Effector memory CD4-positive, alpha-beta T cell (primary cell): ENCODE data around the gene MMP1.

Experiments used
- DNase-seq, 3 donors: peaks; one replicate each; pipeline ENCODE4 v3.0.0-alpha.2; 2020
- H3K27ac ChIP-seq: 2 replicates; pipeline ENCODE4 v1.7.0; 2013; ENCODE audit warnings: mild to moderate bottlenecking, low read length, moderate library complexity; ENCODE audit not compliant: insufficient read depth, poor library complexity, severe bottlenecking
- H3K27me3 ChIP-seq: replicated peaks from 2 replicates; pipeline ENCODE4 v1.7.0; 2013; ENCODE audit warnings: mild to moderate bottlenecking, low read length; ENCODE audit not compliant: insufficient read depth, control insufficient read depth, poor library complexity, severe bottlenecking
- H3K36me3 ChIP-seq: 2 replicates; pipeline ENCODE4 v1.7.0; 2013; ENCODE audit warnings: mild to moderate bottlenecking, low read length, moderate library complexity; ENCODE audit not compliant: control insufficient read depth, insufficient read depth
- H3K4me1 ChIP-seq: 2 replicates; pipeline ENCODE4 v1.7.0; 2013; ENCODE audit warnings: low read length, mild to moderate bottlenecking; ENCODE audit not compliant: control insufficient read depth, insufficient read depth, poor library complexity, severe bottlenecking
- H3K4me3 ChIP-seq: 2 replicates; pipeline ENCODE4 v1.7.0; 2013; ENCODE audit warnings: low read length, low read depth, mild to moderate bottlenecking; ENCODE audit not compliant: insufficient read depth, poor library complexity, severe bottlenecking
- H3K9me3 ChIP-seq: 2 replicates; pipeline ENCODE4 v1.7.0; 2013; ENCODE audit warnings: mild to moderate bottlenecking, low read length, moderate library complexity; ENCODE audit not compliant: control insufficient read depth

MMP1 gene

DNA sequence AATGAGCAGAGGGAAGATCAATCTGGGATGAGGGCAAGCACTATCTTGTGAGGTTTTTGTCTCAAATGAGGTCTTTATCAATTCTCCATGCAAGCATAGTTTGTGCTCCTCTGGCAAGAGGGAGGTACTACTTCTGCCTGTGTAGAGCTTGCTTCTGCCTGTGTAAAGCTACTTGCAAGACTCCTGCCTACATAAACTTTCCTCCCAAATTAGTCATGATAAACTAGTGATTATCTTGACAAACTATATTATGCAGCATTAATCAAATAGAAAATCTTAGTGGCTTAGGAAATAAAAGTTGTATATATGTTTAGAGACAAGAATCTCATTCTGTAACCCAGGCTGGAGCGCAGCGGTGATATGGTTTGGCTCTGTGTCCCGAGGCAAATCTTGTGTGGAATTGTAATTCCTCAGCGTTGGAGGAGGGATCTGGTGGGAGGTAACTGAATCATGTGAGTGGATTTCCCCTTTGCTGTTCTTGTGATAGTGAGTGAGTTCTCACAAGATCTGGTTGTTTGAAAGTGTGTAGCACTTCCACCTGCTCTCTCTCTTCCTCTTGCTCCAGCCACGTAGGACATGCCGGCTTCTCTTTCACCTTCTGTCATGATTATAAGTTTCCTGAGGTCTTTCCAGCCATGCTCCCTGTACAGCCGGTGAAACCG lies 9.5 kb downstream of the MMP1 start:
- Histone ChIP-seq H3K4me3 (no peak overlapping the region), H3K9me3 (no peaks in the 10 kb centered on the region), H3K27ac (no peak overlapping the region), H3K27me3 (peaks cover 4% of the 10 kb centered on the region), H3K4me1 (no peaks in the 10 kb centered on the region), H3K36me3 (no peaks in the 10 kb centered on the region)
- no peak for DNase-seq

DNA sequence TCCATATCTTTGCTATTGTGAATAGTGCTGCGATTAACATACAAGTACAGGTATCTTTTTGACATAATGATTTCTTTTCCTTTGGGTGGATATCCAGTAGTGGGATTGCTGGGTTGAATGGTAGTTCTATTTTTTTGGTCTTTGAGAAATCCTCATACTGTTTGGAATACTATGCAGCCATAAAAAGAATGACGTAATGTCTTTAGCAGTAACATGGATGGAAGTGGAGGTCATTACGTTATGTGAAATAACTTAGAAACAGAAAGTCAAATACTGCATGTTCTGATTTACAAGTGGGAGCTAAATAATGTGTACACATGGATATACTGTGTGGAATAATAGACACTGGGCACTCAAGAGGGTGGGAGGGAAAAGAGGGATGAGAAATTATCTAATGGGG lies 13.6 kb downstream of the MMP1 start:
- DNase-seq = no peak
- H3K9me3 ChIP-seq = no peaks in the 10 kb centered on the region
- no peak overlapping the region for H3K27ac ChIP-seq
- H3K4me3 ChIP-seq = no peak overlapping the region
- no peaks in the 10 kb centered on the region for H3K27me3 ChIP-seq
- no peaks in the 10 kb centered on the region for H3K36me3 ChIP-seq
- H3K4me1 ChIP-seq = no peaks in the 10 kb centered on the region

DNA sequence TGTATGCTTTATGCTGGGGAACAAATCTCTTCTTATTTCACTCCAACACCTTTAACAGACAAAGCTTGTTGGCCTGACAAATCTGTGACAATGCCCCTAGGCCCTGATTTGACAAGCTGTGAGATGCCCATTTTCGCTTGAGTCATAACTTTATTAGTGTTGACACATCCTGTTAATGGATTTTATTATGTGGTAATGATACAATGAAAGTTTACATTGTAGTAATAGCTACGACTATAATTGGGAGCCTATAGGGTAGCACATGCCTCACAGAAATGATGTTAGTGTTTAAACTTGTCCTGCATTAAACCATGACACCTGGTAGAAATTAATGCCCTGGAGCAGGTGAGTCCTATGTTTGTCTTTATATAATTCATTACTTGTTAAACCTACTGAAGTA lies 14.2 kb downstream of the MMP1 start:
- no peaks in the 10 kb centered on the region for H3K27me3 ChIP-seq
- no peaks in the 10 kb centered on the region for H3K9me3 ChIP-seq
- no peaks in the 10 kb centered on the region for H3K4me1 ChIP-seq
- DNase-seq = no peak
- no peaks in the 10 kb centered on the region for H3K36me3 ChIP-seq
- H3K27ac ChIP-seq = no peak overlapping the region
- no peak overlapping the region for H3K4me3 ChIP-seq

DNA sequence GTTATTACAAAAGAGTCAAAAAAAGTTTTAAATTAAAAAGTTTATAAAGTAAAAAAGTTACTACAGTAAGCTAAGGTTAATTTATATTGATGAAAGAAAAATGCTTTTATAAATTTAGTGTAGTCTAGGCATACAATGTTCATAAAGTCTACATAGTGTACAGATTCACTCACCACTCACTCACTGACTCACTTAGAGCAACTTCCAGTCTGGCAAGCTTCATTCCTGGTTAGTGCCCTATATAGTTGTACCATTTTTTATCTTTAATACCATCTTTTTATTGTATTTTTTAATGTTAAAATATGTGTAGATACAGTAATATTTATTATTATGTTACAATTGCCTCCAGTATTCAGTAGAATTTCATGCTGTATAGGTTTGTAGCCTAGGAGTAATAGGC lies 14.9 kb downstream of the MMP1 start:
- Histone ChIP-seq H3K27me3 (no peaks in the 10 kb centered on the region), H3K9me3 (no peaks in the 10 kb centered on the region), H3K4me3 (no peak overlapping the region), H3K4me1 (no peaks in the 10 kb centered on the region), H3K36me3 (no peaks in the 10 kb centered on the region), H3K27ac (no peak overlapping the region)
- no peak for DNase-seq

- H3K27ac ChIP-seq = no peak overlapping the region
- no peak for DNase-seq
- H3K4me3 ChIP-seq = no peak overlapping the region
- no peaks in the 10 kb centered on the region for H3K4me1 ChIP-seq
- H3K9me3 ChIP-seq = no peaks in the 10 kb centered on the region
- H3K36me3 ChIP-seq = no peaks in the 10 kb centered on the region
- H3K27me3 ChIP-seq = no peaks in the 10 kb centered on the region
Measured at GRCh38 chr11:102781676-102782075, 16.3 kb downstream of the MMP1 start.

- H3K9me3 ChIP-seq = no peaks in the 10 kb centered on the region
- no peaks in the 10 kb centered on the region for H3K27me3 ChIP-seq
- H3K27ac ChIP-seq = no peak within 1 kb of the TSS
- no peak within 1 kb of the TSS for H3K4me3 ChIP-seq
- H3K4me1 ChIP-seq = no peaks in the 10 kb centered on the region
- no peaks in the 10 kb centered on the region for H3K36me3 ChIP-seq
- DNase-seq = no peak
Measured at GRCh38 chr11:102780491-102780918, 17.5 kb downstream of the MMP1 start, which contains the start of gene MMP10. Gene MMP10 (minus strand): TSS chr11:102780628. CDS start chr11:102780591, 37 bp downstream.

- Histone ChIP-seq H3K4me1 (no peaks in the 10 kb centered on the region), H3K9me3 (no peaks in the 10 kb centered on the region), H3K4me3 (no peak overlapping the region), H3K27ac (no peak overlapping the region), H3K27me3 (no peaks in the 10 kb centered on the region), H3K36me3 (no peaks in the 10 kb centered on the region)
- DNase-seq = no peak
Measured at GRCh38 chr11:102776454-102776853, 21.5 kb downstream of the MMP1 start.

DNA sequence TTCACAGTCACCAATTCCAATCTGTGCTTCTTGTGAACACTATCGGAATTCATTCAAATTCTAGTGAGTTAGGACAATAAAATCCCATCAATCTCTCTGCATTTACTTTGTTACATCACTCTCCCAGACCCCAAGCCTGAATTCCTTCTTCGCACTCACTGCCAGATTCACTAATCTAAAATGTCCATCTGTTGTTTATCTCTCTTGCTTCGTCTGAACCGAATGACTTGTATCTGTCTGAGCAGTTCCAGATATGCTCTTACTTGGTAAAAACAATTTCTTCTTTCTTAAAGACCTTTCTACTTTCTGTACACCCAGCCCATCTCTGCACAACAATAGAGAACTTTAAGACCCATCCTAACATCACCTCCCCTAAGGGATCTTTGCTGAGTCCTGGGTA lies 24.6 kb downstream of the MMP1 start:
- Histone ChIP-seq H3K9me3 (no peaks in the 10 kb centered on the region), H3K27ac (no peak overlapping the region), H3K4me1 (no peaks in the 10 kb centered on the region), H3K27me3 (no peaks in the 10 kb centered on the region), H3K4me3 (no peak overlapping the region), H3K36me3 (no peaks in the 10 kb centered on the region)
- no peak for DNase-seq

DNA sequence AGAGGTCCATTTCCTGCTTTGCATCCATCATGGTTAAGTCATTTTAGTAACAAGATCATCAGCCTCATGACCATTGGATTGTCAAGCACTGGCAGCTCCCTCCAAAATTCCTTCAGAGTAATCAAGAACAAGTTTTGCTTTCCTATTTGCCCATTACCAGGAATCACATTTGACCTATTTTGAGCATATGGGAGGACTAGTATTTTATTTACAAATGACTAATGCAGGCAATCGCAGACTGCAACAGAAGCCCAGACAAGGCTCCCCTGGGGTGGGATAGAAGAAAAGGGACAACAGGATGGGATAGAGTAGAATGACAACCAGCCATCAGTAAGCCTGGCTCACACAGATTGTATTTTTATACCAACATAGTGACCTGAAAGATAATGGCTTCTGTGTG lies 26.6 kb downstream of the MMP1 start:
- Histone ChIP-seq H3K36me3 (no peaks in the 10 kb centered on the region), H3K27ac (no peak overlapping the region), H3K9me3 (no peaks in the 10 kb centered on the region), H3K27me3 (no peaks in the 10 kb centered on the region), H3K4me3 (no peak overlapping the region), H3K4me1 (no peaks in the 10 kb centered on the region)
- no peak for DNase-seq

GRCh38 chr11:102770191-102770590 lies 27.8 kb downstream of the MMP1 start:
- H3K36me3 ChIP-seq = no peaks in the 10 kb centered on the region
- no peak overlapping the region for H3K27ac ChIP-seq
- DNase-seq = no peak
- no peaks in the 10 kb centered on the region for H3K9me3 ChIP-seq
- no peaks in the 10 kb centered on the region for H3K27me3 ChIP-seq
- H3K4me3 ChIP-seq = no peak overlapping the region
- H3K4me1 ChIP-seq = no peaks in the 10 kb centered on the region
